ENCODE results near the gene ESD.

GRCh38 chr13:46782066-46782465, 14.9 kb downstream of the ESD start:
- TF ChIP-seq POLR2A (IDR thresholded peaks at IDR 0.05), result no peak
- no peak for TF ChIP-seq CTCF (IDR thresholded peaks at IDR 0.05)
